ENCODE data around the gene ZMPSTE24. TPM values are rescaled to one million over a fixed set of nuclear protein-coding genes. Genes with fewer than 3 reads are reported as not detected.
A peak's percentile ranks its signal among the peaks of the same experiment; 100 is the strongest.
"Not testable (repeated sequence)": the region's sequence is repeated elsewhere in the genome, so short reads cannot be mapped to it uniquely, and the experiment has no call there.

The ZMPSTE24 gene
- total and polyA plus RNA-seq, 12 donors, result 14.2 to 100 (median 42.2) TPM

- no peak overlapping the region for H3K27ac ChIP-seq
- H3K27me3 ChIP-seq, result peaks cover 19% of the 10 kb centered on the region
- intact Hi-C loops (cut with DNase I), result loop anchor here in 1 of 2 donors (10.0 kb wide), 1 partner anchor 174 kb away; no protein-coding TSS in a partner anchor
- H3K4me3 ChIP-seq, result no peak overlapping the region
- peaks cover 11 to 22% of the 10 kb centered on the region in 2 donors for H3K4me1 ChIP-seq (replicated peaks in 1 of 2)
- no peak for DNase-seq
- no peak for TF ChIP-seq CTCF (IDR thresholded peaks at IDR 0.05)
- TF ChIP-seq POLR2A (IDR thresholded peaks at IDR 0.05), result no peak
- no peaks in the 10 kb centered on the region for H3K9me3 ChIP-seq (replicated peaks in 1 of 3)
- H3K36me3 ChIP-seq (replicated peaks in 1 of 2), result no peaks in the 10 kb centered on the region
- WGBS, 4 donors, result 88 to 95% (median 92%) methylated on average over 4 of the region's 4 CpGs
These were observed 61.1 kb downstream of the ZMPSTE24 start for GRCh38 chr1:40318970-40319621.

DNA sequence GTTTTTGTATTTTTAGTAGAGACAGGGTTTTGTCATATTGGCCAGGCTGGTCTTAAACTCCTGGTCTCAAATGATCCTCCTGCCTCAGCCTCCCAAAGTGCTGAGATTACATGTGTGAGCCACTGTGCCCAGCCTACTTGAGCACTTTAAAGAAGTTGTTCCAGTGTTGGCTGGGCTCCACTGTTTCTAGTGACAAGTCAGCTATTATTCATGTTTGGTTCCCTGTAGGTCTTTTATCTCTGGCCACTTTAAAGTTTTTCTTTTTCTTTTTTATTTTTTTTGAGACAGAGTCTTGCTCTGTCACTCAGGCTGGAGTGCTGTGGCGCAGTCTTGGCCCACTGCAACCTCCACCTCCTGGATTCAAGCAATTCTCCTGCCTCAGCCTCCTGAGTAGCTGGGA, 73.4 kb downstream of the ZMPSTE24 start:
- H3K27me3 ChIP-seq; H3K36me3 ChIP-seq (replicated peaks in 1 of 2); intact Hi-C loops (cut with DNase I); H3K4me3 ChIP-seq; H3K4me1 ChIP-seq (replicated peaks in 1 of 2); H3K27ac ChIP-seq; DNase-seq; H3K9me3 ChIP-seq (replicated peaks in 1 of 3): not testable (repeated sequence)
- 36 to 94% (median 81%) methylated on average over 1 of the region's 1 CpG for WGBS, 4 donors

DNA sequence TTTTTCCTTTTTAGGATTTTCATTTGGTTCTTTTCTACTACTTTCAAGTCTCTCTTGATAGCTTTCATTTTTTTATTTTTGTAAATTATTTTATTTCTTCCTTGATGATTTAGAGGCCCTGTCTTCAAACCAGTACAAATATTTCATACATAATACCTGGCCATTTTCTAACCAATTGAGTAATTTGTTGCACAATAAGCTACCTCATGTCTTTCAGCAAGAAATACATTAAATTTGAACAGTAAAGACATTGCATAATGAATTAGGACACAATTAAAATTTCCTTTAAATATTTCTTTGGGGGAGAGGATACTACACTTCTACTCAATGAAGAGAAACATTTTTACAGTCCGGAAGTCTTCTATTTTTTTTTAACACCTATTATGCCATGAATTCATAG, 74.7 kb downstream of the ZMPSTE24 start:
- intact Hi-C loops (cut with DNase I), result no loop called here
- no peaks in the 10 kb centered on the region for H3K27me3 ChIP-seq
- H3K4me1 ChIP-seq (replicated peaks in 1 of 2), result no peaks in the 10 kb centered on the region
- 67 to 78% (median 72%) methylated on average over 1 of the region's 1 CpG for WGBS, 4 donors
- DNase-seq, result no peak
- no peak for TF ChIP-seq POLR2A (IDR thresholded peaks at IDR 0.05)
- H3K4me3 ChIP-seq, result no peak overlapping the region
- H3K9me3 ChIP-seq (replicated peaks in 1 of 3), result no peaks in the 10 kb centered on the region
- H3K36me3 ChIP-seq (replicated peaks in 1 of 2), result no peaks in the 10 kb centered on the region
- no peak overlapping the region for H3K27ac ChIP-seq

- H3K4me1 ChIP-seq (replicated peaks in 1 of 2), result peaks cover 0 to 3% of the 10 kb centered on the region in 2 donors
- intact Hi-C loops (cut with DNase I), result loop anchor here (5.0 kb wide), 1 partner anchor 185 kb away; no protein-coding TSS in a partner anchor
- H3K27me3 ChIP-seq, result no peaks in the 10 kb centered on the region
- H3K9me3 ChIP-seq (replicated peaks in 1 of 3), result no peaks in the 10 kb centered on the region
- DNase-seq, result no peak
- no peak overlapping the region for H3K27ac ChIP-seq
- H3K36me3 ChIP-seq (replicated peaks in 1 of 2), result no peaks in the 10 kb centered on the region
- TF ChIP-seq CTCF (IDR thresholded peaks at IDR 0.05) (no peak), POLR2A (IDR thresholded peaks at IDR 0.05) (no peak)
- H3K4me3 ChIP-seq, result no peak overlapping the region
- 69 to 74% (median 71%) methylated on average over 8 of the region's 8 CpGs for WGBS, 4 donors
These were observed 79.4 kb downstream of the ZMPSTE24 start for GRCh38 chr1:40337443-40337842.

- TF ChIP-seq POLR2A (IDR thresholded peaks at IDR 0.05) (no peak), CTCF (IDR thresholded peaks at IDR 0.05) (peak; percentile 95 to 99 (median 98))
- H3K9me3 ChIP-seq (replicated peaks in 1 of 3), result no peaks in the 10 kb centered on the region
- peaks cover 0 to 3% of the 10 kb centered on the region in 2 donors for H3K4me1 ChIP-seq (replicated peaks in 1 of 2)
- no peak overlapping the region for H3K4me3 ChIP-seq
- H3K27ac ChIP-seq, result peak overlapping the region in 2 of 5 donors; percentile 11 to 57
- peak; percentile 70 to 94 (median 82) for DNase-seq
- intact Hi-C loops (cut with DNase I), result loop anchor here (5.0 kb wide), 1 partner anchor 187 kb away; no protein-coding TSS in a partner anchor
- H3K27me3 ChIP-seq, result no peaks in the 10 kb centered on the region
- 19 to 34% (median 24%) methylated on average over 16 to 21 of the region's 21 CpGs for WGBS, 4 donors
- no peaks in the 10 kb centered on the region for H3K36me3 ChIP-seq (replicated peaks in 1 of 2)
These were observed 80.8 kb downstream of the ZMPSTE24 start for GRCh38 chr1:40338745-40339419.

Data from adrenal gland (tissue), 12 donors.